CMK (cell line): ENCODE results near the gene TBC1D14.

ENCODE experiments used
- DNase-seq: peaks from one replicate; pipeline ENCODE4 v3.0.0-alpha.2; 2010; ENCODE audit warnings: low read depth

TBC1D14 gene

DNA sequence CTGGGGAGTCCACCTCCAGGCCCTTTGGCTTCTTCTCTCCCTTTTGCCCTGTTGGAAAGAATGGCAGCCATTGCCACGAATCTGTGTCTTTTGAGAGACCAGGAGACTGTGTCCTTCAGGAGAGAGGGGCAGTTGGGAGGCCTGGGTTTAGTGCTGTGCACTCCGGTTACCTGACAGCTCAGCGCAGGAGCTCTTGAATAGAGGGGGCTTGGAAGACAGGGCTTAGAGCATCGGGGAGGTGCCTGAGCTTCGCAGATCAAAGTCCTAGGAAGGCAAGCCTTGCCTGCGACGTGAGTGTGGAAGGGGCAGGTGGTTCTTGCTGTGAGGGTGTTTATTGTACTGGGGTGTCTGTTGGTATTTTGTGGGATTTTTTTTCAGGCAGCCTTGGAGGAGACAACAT is 91.6 kb downstream of the TBC1D14 start:
- no peak for DNase-seq

DNA sequence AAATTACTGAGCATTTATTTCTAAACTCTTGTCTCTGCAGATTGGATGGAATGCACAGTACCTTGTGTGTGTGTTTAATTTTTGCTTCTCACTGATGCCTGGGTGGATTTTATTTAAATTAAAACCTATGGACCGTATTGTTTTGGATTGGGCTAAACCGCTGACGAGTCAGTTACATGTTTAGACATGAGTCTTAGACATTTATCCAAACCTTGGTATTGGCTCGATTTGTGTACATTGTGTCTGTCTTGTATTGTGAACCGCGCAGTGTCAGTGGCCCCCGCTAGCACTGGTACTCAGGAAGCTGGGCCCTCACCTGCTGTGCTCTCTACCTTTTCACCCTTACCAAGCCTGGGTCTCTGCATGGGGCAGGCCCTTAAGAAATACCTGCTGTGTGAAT is 92.7 kb downstream of the TBC1D14 start:
- DNase-seq: no peak

- no peak for DNase-seq
Observed at GRCh38 chr4:7003176-7003878, 93.7 kb downstream of the TBC1D14 start.

DNA sequence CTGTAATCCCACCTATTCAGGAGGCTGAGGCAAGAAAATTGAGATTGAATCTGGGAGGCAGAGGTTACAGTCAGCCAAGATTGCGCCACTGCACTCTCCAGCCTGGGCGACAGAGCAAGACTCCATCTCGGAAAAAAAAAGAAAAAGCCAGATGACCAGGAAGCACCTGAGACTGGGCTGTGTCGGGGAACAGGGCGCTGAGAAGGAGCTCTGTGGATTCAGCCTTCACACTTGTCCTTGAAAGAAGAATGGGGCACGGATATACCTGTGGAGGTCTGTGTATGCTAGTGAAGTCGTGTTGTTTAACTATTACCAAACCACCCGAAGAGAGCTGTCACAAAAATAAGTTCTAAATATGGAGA is 94.2 kb downstream of the TBC1D14 start:
- DNase-seq: no peak

GRCh38 chr4:7004331-7004730 is 94.7 kb downstream of the TBC1D14 start:
- no peak for DNase-seq

DNA sequence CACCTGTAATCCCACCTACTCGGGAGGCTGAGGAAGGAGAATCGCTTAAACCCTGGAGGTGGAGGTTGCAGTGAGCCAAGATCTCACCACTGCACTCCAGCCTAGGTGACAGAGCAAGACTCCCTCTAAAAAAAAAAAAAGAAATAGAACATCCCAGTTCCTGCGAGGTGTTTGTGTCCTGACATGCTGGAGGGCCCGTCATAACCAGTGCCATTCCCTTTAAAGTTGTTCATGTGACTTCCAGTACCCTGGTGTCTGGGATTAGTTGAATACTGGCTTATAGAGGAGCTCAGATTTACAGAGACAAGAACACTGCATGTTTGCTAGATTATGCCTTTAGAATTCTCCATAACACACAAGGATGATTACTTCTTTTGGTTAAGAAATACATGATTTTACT is 95.9 kb downstream of the TBC1D14 start:
- no peak for DNase-seq

DNA sequence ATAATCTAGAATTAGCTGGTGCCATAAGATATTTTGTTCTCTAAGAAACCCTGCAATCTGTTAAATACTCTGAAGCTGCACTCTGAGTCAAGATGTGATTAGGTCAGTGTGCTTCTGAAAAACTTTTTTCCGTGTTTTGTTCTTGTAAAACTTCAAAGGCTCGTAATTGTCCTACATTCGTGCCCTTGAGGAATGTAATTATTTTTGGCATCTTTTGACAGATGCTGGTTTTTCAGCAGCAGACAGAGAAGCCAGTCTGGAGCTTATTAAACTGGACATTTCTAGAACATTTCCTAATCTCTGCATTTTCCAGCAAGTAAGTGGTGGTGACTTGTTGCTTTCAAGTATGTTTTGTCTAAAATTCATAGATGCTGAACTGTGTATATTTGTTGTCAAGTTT is 96.8 kb downstream of the TBC1D14 start:
- no peak for DNase-seq

- no peak for DNase-seq
Observed at GRCh38 chr4:7007142-7007907, 97.7 kb downstream of the TBC1D14 start.

GRCh38 chr4:7007944-7008343 is 98.3 kb downstream of the TBC1D14 start:
- DNase-seq: no peak

- no peak for DNase-seq
Observed at GRCh38 chr4:7009564-7009963, 99.9 kb downstream of the TBC1D14 start.

GRCh38 chr4:7013175-7013574 is 103.5 kb downstream of the TBC1D14 start:
- no peak for DNase-seq

DNA sequence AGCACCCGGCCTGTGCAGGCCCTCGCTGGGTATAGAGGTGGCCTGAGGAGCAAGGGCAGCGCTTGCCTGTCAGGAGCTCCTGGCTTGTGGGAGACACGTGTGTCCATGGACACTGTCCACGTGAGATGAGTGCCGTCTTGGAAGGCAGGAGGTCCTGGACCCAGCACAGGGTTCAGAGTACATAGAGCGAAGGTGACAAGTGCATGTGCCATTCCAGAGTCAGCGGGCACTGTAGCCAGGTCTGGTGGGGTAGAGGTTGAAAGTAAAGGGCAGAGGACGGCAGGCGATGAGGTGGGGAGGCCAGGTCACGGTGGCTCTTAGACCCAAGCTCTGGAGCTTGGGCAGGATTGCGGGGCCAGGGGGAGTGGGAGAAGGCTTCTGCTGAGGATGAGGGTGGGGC is 105.2 kb downstream of the TBC1D14 start:
- DNase-seq: no peak

DNA sequence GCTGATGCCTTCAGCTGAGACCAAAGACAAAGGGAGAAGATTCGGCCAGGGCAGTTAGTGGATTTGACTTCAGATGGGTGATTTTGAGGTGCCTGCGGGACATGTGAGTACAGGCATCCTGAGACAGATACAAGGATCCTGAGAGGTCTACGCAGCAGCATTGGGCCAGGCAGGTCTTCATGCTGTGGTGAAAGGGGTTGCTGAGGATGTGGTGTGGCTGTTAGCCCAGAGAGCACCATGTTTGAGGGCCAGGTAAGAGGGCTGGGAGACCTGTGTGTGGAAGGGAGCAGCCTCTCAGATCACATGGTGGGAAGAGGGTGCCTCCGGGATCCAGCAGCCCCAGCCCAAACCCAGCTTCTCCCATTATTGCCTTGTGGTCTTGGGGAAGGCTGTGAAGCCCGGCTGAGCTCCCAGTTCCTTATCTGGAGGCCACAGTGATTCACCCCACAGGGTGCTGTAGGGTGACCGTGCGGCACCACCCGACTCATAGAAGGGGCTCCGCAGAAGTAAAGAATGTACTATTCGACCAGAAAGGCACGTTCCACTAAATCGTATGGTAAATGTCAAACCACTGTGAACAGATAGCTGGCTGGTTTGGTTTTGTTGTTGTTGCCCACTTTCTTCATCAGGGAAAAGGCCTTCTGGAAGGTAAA is 105.9 kb downstream of the TBC1D14 start:
- DNase-seq: no peak

DNA sequence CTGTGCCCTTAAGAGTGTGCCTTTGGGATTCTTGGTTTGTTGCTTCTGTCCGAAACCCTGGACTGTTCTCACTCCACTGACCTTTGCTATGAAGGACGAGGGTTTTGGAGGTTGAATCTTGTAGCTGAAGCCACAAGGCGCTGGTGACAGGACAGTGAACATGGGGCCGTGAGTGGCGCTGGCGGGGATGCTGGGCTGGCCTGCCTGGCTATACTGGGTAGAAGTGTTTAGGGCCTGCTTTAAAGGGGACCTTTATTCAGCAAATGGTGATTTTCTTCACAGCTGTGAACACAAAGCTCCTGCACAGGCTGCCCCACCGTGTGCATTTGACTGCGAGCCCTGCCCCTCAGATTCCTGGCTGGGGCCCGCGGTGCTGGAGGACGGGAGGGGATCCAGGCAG is 106.5 kb downstream of the TBC1D14 start:
- no peak for DNase-seq

DNA sequence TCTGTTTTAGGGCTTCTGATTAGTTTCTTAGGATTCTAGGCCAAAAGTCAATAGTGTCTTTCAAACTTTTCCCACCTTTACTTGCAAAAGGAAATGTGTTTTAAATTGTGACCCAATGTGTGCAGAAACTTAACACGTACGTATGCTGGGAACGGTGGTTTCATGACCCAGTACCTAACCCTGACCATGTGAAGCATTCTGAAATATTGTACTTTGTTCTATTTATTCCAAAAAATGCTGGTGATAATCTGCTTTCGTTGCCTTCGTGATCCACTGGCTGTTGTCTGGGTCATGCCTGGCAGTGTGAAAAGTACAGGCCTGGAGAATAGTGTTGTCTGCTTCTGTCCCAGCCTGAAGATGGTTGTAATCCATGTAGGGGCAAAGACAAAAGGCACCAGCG is 106.9 kb downstream of the TBC1D14 start:
- no peak for DNase-seq

- DNase-seq: no peak
Observed at GRCh38 chr4:7017446-7018048, 107.9 kb downstream of the TBC1D14 start.

GRCh38 chr4:7018281-7018680 is 108.7 kb downstream of the TBC1D14 start:
- DNase-seq: no peak

DNA sequence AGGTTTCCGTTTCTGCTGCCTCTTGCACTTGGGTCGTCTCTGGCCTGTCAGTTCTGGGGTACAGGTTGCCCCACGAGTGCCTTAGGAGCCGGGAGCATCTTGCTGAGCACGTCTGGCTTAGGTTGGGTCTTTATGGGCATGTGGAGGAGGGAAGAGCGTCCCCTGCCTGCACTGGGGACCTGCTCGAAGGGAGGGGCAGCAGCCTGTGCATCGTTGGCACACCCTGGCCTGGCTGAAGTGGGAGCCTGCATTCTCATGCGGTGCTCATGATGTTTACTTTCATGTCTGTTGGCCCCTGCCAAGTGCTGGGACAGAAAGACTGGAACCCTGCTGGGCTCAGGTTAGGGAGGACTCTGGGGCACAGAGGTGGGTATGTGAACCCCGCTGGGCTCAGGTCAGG is 109.7 kb downstream of the TBC1D14 start:
- DNase-seq: no peak

DNA sequence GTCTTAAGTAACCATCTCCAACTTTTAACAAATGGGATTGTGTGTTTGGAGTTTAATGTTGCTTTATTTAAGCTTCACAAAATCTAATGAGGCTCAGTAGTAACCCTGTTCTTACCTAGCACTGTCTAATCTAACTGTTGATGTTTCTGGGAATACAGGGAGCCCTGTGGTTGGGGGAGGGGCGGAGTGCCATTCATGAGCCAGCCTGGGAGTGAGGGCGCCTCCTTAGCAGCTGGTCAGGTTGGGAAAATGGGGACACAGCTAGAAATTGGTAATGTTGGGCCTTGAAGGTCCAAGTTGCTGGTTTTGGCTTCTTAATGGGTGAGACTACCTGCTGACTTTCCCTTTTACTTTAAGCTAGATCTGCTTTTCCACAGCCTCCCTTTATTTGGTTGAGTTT is 110.7 kb downstream of the TBC1D14 start:
- no peak for DNase-seq

GRCh38 chr4:7020856-7021255 is 111.2 kb downstream of the TBC1D14 start:
- no peak for DNase-seq

DNA sequence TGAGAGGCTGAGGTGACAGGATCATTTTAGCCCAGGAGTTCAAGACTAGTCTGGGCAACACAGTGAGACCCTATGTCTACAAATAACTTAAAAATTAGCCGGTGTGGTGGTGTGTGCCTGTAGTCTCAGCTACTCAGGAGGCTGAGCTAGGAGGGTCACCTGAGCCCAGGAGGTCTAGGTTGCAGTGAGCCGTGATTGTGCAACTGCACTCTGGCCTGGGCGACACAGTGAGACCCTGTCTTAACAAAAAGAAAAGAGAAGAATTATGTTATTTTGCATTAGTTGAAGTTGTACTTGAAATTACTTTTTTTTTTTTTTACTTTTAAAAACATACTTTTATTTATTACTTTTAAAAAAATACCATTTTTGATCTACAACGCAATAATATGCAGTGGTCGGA is 111.7 kb downstream of the TBC1D14 start:
- DNase-seq: no peak

DNA sequence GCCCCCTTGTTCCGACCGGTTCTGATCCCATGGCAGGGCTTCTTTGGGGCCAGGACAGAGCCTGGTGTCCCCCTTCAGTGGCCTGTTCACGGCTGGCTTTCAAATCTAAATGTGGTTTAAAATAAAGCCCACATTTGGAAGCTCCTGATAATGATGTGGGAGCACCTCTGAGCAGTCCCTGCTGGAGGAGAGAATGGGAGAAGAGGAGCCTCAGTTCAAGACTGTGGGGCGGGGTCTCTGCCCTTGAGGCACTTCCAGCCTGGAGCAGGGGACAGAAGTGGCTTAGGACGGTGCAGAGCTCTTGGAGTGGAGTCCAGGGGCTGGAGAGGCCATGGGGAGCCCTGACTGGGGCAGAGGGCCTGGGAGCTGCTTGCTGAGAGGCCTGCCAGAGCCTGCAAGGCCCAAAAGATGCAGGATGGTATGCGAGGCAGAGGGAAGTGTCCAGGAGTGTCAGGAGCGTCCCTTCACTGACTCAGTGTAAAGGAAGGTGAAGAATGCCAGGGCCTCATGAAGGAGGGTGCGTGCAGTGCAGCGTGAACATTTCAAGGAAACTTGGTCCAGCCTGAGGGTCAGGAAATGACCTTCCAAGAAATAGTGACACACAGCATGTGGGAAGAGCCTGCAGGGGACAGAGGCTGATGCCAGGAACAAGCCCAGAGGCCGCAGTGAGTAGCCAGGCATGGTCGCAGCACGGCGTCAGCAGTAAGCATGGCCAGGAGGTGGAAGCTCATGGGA is 112.5 kb downstream of the TBC1D14 start:
- DNase-seq: no peak
